Nephron progenitor cell (in vitro differentiated cells): ENCODE results near the gene HDC.

Experiments used
- DNase-seq: peaks from one replicate; pipeline ENCODE4 v3.0.0; 2021
- H3K27ac Mint-ChIP-seq: 2 replicates; pipeline ENCODE4 v1.8.0; 2021; ENCODE audit warnings: mild to moderate bottlenecking, moderate library complexity, mixed read lengths
- H3K27me3 Mint-ChIP-seq: 2 replicates; pipeline ENCODE4 v1.8.0; 2021; ENCODE audit warnings: mild to moderate bottlenecking, low read depth, mixed read lengths; ENCODE audit not compliant: poor library complexity
- H3K36me3 Mint-ChIP-seq: 2 replicates; pipeline ENCODE4 v1.8.0; 2021; ENCODE audit warnings: low read depth, mixed read lengths
- H3K4me1 Mint-ChIP-seq: 2 replicates; pipeline ENCODE4 v1.8.0; 2021; ENCODE audit warnings: mixed read lengths
- H3K4me3 Mint-ChIP-seq: 2 replicates; pipeline ENCODE4 v1.8.0; 2021; ENCODE audit warnings: mild to moderate bottlenecking, moderate library complexity, mixed read lengths
- H3K9me3 Mint-ChIP-seq: 2 replicates; pipeline ENCODE4 v1.8.0; 2021; ENCODE audit warnings: mild to moderate bottlenecking, moderate library complexity, mixed read lengths
- CTCF ChIP-seq: fragments of 200-600 bp; sonication (generic); IDR thresholded peaks from 2 replicates; pipeline ENCODE4 v1.5.0; 2021; ENCODE audit warnings: antibody characterized with exemption

Gene HDC

GRCh38 chr15:50278496-50278895, 13.0 kb upstream of the HDC start:
- no peaks in the 10 kb centered on the region for H3K4me1 Mint-ChIP-seq
- peaks cover 5% of the 10 kb centered on the region for H3K36me3 Mint-ChIP-seq
- H3K4me3 Mint-ChIP-seq: no peak overlapping the region

GRCh38 chr15:50277370-50277769, 11.8 kb upstream of the HDC start:
- H3K4me1 Mint-ChIP-seq: no peaks in the 10 kb centered on the region
- no peak overlapping the region for H3K27ac Mint-ChIP-seq

More at GRCh38 chr15:50278496-50278895, 13.0 kb upstream of the HDC start:
- Mint-ChIP-seq H3K9me3 (no peaks in the 10 kb centered on the region), H3K27me3 (no peaks in the 10 kb centered on the region), H3K27ac (no peak overlapping the region)
- no peak for TF ChIP-seq CTCF
- DNase-seq: no peak

GRCh38 chr15:50275908-50276307, 10.4 kb upstream of the HDC start:
- no peaks in the 10 kb centered on the region for H3K9me3 Mint-ChIP-seq
- H3K4me1 Mint-ChIP-seq: no peaks in the 10 kb centered on the region
- H3K27ac Mint-ChIP-seq: no peak overlapping the region
- no peak for TF ChIP-seq CTCF
- H3K27me3 Mint-ChIP-seq: no peaks in the 10 kb centered on the region
- DNase-seq: no peak
- H3K4me3 Mint-ChIP-seq: no peak overlapping the region
- peaks cover 5% of the 10 kb centered on the region for H3K36me3 Mint-ChIP-seq

More at GRCh38 chr15:50277370-50277769, 11.8 kb upstream of the HDC start:
- no peaks in the 10 kb centered on the region for H3K9me3 Mint-ChIP-seq
- peaks cover 5% of the 10 kb centered on the region for H3K36me3 Mint-ChIP-seq
- no peak overlapping the region for H3K4me3 Mint-ChIP-seq
- no peaks in the 10 kb centered on the region for H3K27me3 Mint-ChIP-seq
- no peak for TF ChIP-seq CTCF
- DNase-seq: no peak

- Mint-ChIP-seq H3K27ac (no peak overlapping the region), H3K4me1 (no peaks in the 10 kb centered on the region), H3K27me3 (no peaks in the 10 kb centered on the region), H3K9me3 (no peaks in the 10 kb centered on the region), H3K36me3 (peaks cover 3% of the 10 kb centered on the region), H3K4me3 (no peak overlapping the region)
- no peak for TF ChIP-seq CTCF
- no peak for DNase-seq
These were observed 9.6 kb upstream of the HDC start for GRCh38 chr15:50275091-50275490.

GRCh38 chr15:50267577-50267976, 2.1 kb upstream of the HDC start:
- TF ChIP-seq CTCF: no peak
- H3K4me3 Mint-ChIP-seq: no peak overlapping the region
- no peaks in the 10 kb centered on the region for H3K9me3 Mint-ChIP-seq
- no peak for DNase-seq
- no peaks in the 10 kb centered on the region for H3K36me3 Mint-ChIP-seq
- peaks cover 5% of the 10 kb centered on the region for H3K4me1 Mint-ChIP-seq
- peaks cover 7% of the 10 kb centered on the region for H3K27me3 Mint-ChIP-seq
- H3K27ac Mint-ChIP-seq: no peak overlapping the region

- Mint-ChIP-seq H3K4me1 (peaks cover 5% of the 10 kb centered on the region), H3K27me3 (peaks cover 7% of the 10 kb centered on the region), H3K36me3 (no peaks in the 10 kb centered on the region), H3K27ac (no peak overlapping the region), H3K9me3 (no peaks in the 10 kb centered on the region), H3K4me3 (no peak overlapping the region)
- no peak for TF ChIP-seq CTCF
- DNase-seq: no peak
These were observed 3.0 kb downstream of the HDC start for GRCh38 chr15:50262533-50262932.
